HG03439 (cell line): ENCODE data around the gene DLGAP1.

Source experiments
- ATAC-seq: cut with Tn5 transposase; IDR thresholded peaks from one replicate; pipeline ENCODE4 v1.9.1; 2021; ENCODE audit warnings: mild to moderate bottlenecking, moderate library complexity; ENCODE audit not compliant: unreplicated experiment

DLGAP1 gene

DNA sequence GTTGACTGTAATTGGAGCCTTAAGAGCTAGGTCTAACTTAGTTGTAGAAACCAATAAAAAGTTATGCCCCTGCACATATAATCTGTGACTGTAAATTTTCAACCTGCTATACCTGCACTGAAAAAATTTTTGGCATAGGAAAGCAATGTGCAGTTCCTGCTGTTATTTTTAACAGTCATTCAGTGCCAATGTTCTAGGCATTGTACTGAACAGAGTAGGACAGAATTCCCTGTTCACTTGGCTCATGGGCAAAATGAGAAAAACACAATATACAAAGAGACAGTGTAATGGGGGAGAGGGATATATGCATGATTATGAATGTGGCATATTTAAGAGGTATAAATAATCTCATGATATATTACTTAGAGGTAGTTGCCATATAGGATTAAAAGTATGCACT, 547.2 kb downstream of the DLGAP1 start:
- ATAC-seq, result no peak

DNA sequence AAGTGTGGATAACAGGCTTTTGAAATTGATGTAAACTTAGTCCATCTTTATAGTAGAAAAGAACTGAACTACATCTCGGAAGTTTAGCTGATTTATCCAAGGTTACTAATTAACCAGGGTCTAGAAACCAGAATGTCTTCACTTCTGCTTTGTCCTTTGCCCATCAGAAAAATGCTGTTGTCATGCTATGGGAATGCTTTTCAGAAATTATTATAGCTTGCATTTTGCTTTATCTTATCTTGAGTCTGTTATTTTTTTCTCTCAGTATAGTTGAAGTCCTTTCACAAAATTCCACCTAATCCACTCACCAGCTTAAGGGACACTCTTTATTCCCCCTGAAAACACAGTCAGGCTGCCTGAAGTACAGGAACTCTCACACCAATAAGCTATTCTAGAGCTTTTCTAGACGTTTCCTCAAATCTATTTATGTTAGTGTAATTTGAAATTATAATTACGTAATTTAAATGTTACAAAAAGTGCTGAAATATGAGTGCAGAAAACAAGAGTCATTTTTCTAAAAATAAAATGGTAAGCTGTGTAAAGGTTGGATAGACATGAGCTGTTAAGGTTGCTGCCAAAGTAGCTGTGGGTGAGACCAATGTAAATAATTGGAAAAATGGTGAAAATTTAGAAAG, 548.9 kb downstream of the DLGAP1 start:
- ATAC-seq, result no peak

DNA sequence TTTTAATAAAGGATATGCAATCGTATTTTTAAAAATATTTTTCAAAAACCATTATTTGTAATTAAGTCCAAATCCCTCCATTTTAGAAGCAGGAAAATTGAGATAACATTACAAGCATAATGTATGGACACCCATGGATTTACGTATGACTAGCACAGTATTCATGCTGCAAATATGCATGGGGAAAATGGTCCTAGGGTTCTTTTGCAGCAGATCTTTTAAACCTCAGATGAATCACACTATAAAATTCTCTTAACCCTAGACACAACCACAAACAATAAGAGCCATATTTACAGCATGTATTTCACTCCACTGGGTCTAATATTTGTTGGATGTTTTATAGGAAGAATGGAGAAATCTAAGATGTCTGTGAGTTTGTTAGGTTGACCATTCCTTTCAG, 551.8 kb downstream of the DLGAP1 start:
- no peak for ATAC-seq

DNA sequence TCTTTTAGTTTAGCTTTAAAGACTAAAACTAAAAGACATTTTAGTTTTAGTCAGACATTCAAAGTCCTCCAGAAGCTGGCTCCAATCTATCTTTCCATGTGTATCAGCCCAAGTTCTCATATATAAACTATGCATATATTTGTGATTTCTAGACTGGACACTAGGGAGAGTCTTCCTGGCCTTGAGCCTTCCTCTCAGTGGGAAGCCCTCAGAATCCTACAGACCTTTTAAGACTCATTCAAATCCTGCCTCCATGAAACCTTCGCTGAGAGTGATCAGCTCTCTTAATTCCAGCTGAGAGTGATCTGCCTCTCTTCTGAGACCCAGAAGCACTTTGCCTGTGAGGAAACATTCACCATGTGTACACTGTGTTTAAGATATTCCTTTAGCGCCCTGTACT, 552.4 kb downstream of the DLGAP1 start:
- ATAC-seq, result no peak

DNA sequence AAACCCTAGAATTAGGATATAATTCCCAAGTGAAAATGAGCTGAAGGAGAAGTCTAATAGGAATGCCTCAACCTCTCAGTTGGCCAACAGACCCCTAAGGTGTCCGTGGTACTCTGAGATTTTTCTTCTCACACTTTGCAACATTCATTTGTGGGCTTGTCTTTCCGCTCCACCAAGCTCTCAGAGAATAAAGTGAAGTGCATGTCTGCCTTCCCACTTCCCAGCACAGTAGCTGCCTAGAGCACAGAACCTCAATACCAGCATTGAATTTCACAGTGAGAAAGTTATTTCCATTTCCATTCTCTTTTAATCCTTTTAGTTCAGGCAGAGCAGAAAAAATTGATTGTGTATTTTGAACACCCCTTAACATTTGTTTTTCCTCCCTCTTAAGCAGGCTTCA, 553.3 kb downstream of the DLGAP1 start:
- no peak for ATAC-seq

DNA sequence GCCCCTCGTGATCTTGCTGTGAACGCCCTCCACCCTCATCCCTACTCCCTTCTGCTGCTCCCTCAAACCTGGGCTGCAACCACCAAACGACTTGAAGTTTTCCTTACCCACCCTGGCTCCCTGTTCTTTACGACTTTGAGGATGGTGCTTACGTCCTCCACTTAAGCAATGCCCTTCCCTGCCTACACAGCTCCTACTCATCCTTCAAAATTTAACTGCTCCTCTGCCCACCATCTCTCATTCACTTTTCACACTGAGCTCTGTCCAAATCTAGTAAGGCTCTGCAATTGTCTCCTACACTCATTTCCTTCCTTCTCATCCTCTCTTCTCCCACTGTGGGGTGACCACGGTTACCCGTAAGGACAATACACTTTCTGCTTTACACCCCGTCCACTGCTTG, 554.1 kb downstream of the DLGAP1 start:
- no peak for ATAC-seq

DNA sequence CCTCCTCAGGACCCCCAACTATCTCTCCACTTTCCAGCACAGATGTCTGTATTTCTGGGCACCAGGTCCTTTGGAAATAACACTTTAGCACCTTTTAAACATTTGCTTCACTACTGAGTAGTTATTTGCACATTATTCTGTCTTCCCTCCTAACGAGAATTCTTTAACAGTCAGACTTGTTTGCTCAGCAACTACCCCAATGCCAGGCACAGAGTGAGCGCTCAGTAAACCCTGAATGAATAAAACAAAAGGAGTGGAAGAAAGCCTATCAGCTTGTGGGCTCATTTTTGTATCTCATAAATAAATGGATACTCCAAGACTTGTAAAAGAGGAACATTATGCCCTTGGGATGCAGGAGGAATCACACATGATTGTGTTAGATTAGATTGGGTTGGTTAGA, 554.8 kb downstream of the DLGAP1 start:
- ATAC-seq, result no peak

DNA sequence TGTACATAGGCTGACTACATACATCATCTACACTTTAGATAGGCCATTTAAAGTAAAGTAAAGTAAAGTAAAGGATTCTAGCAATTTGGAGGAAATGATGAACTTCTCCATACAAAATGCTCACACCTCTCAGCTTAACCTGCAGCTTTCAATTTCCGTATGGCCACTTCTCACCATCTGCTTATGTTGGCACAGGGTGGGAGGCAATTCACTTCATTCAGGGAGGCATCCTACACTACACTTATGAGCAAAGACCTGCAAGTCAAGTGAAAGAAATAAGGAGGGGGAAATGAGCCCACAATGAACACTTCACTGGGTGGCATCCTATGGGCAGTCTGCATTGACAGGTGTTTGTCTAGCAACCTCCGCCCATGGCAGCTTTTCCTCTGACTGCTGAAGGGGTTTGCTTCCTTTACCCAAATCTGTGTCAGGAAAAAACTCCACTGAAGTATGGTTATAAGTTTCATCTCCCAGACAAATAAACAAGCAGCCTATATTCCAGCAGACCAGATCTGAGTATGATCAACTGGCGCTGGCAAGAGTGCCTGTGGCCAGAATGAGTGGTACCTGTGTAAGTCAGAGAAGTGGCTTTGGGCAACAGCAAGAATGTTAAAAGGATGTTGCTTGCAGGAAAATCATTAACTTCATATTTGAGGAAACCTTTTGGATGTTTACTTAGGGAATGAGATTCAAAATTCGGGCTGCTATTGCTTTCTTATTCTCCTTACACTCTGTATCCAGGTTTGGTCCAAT, 556.1 kb downstream of the DLGAP1 start:
- ATAC-seq, result no peak

DNA sequence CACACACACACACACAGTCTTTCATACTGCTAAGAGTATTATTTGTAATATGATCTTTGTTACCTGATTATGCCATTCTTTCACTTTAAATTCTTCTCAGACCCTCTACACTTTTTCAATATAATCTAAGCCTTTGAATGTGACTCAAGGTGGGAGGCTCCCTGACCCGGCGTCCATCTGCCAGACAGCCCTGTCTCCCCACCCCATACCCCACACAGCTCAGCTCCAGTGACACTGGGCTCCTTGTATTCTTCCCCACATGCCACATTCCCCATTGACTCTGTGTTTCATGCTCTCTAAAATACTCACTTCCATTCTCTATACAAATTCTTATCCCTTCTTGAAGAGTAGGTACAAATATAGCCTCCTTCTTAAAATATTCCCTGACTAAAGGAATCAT, 563.0 kb downstream of the DLGAP1 start:
- ATAC-seq, result no peak

DNA sequence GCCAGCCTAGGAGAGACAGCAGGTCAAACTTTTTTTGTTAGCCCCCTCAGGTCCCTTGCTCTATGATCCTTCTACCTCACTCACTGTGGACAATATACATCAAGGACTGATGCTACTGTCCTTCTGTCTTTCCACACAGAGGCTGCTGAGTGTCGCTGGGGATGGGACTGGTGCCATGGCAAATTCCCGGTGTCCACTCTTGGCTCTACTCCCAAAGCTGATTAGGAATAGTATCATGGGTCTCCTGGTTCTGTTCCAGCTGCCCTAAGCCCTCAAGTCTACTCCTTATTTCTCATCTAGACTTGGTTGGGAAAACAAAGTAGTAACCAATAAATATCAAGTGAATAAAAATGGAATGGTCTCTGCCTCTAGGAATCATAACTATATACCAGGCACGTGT, 563.9 kb downstream of the DLGAP1 start:
- ATAC-seq, result no peak

DNA sequence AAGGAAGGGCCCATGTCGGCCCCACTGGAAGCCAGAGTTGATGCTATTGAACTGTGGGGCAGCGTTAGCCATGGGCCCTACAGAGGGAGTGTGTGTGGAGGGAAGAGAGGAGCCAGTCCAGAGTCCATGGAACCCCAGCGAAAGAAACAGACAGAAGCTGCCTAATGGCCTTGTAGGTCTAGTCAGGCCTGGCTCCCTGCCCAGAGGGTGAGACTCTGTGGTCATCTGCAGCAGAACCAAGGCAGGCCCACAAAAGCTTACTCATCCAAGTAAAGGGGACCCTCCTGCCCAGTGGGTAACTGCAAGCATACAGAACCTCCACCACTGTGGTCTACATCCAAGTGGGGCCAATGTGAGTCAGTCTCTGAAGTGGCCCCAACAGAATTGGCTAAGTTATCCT, 565.3 kb downstream of the DLGAP1 start:
- ATAC-seq, result no peak

DNA sequence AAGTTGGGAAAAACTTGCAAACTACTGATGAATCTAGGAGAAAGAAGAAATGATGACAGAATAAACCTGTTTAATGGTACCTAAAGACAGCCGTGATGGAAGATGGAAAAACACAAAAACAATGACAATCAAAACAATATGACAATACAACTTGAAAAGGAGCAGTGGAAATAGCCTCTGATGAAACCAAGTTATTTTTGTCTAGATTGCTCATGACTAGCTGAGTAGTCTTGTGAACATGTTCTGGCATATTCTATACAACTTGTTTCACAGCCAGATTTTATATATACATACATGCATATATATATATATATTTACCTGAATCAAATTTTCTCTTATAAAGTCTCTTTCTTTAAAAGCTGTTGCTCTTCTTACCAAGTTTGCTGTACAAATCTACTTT, 566.0 kb downstream of the DLGAP1 start:
- no peak for ATAC-seq

DNA sequence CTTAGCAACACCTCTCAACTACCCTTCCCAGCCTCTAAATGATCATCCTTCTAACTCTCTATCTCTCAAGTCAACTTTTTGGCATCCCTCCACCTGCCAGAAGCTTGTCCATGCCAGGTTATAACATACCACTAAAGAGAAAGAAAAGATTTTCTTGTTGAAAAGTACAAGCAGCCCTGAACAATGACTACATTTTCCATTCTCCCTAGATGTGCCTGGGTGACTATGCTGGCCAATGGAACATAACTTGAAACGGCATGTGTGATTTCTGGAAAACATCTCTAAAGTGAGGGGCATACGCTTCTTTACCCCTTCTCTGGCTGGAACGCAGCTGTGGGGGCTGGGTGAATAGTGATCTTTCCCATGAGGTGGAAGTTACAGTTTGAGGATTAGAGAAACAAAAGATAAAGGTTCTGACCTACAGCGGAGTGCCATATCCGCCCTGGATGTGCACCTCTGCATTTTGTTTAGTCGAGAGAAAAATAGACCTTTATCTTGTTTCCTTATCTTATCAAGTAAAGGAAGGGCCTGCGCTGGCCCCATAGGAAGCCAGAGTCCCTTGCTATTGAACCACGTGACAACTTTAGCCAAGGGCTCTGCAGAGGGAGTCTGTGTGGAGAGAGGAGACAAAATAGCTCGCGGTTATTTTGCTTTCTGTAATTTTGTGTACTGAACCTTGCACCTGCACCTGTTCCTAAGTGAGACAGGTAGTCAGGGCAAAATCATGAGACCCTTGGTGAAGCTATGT, 568.4 kb downstream of the DLGAP1 start:
- ATAC-seq, result no peak

DNA sequence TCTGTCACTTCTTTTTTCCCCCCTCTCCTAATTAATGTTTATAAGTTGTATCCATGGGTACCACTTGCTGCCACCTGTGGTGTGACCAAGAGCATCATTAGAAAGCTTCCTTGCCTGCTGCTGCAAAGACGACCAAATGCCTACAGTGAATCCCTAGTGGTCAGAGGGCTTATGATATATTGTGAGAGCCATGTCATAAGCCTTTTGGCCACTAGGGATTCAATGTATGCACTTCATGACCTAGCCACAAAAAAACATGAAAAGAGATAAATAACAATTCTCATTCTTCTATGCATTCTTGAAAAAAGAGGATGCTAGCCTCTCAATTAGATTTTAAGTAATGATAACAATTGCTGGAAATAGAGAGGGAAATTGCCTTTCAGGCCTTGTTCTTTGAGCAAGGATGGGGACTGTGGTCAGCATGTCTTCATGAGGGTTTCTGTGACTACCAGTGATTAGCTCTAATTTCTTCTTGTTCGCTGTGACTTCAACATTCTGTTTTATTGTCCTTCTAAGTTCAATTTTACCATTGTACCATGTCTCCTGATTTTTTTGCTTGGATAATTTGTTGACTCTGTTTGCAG, 569.8 kb downstream of the DLGAP1 start:
- no peak for ATAC-seq

DNA sequence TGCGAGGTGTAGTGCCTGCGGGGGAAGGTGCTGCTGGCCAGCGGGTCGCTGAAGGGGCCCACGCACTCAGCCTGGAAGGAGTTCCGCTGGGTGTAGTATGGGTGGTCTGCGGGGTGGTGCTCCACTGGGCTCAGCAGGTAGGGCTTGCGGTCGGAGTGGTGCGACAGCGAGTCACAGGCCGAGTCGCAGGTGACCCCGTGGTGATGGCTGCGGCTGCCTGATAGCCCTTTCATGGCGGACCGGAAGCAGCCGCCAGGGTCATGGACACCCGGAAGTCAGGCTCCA, 575.3 kb downstream of the DLGAP1 start:
- no peak for ATAC-seq

DNA sequence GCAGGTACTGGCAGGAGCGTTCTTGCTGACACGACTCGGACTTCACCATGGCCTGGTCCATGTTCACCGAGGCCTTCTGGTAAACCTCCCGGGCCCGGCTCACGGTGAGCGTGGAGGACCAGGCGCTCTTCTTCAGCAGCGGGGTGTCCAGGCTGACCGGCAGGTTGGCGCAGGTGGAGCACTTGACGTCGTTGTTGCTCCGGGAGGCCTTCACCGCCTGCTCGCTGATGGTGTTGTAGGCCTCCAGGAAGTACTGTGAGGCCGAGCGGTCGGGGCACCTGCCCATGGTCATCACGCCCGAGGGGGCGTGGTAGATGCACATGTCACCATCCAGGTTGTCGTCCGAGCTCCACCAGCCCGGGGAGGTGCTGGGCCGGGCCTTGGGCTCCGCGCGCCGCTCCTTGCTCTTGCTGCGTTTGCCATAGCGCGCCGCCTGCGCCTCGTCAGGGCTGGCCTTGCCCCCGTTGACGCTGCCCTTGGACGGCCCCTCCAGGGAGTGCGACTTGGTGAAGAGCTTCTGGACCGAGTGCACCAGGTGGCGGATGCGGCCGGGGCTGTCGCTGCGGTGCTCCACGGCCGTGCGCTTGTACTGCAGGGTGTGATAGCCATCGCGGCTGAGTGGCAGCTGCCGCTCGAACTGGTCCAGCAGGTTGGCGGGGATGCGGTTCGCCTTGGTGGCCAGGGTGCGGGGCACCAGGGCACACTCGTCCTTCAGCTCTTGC, 575.8 kb downstream of the DLGAP1 start:
- no peak for ATAC-seq

DNA sequence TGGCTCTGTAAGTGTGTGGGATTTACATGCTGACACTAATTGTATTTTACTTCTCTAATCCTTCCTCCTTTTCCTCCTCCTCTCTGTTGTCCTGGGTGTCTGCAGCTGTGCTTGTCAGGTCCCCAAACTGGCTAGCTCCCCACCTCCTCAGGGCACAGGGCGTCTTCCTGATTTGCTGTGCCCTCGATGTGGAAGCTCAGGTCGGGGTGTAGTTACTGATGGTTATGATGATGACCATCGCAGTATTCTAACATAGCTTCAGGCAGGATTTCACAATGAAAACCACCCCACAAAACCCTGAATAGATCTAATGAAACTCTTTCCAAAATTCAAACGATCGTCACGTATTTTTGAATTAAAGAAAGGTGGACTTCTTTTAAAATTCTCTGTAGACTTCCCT, 576.7 kb downstream of the DLGAP1 start:
- no peak for ATAC-seq

DNA sequence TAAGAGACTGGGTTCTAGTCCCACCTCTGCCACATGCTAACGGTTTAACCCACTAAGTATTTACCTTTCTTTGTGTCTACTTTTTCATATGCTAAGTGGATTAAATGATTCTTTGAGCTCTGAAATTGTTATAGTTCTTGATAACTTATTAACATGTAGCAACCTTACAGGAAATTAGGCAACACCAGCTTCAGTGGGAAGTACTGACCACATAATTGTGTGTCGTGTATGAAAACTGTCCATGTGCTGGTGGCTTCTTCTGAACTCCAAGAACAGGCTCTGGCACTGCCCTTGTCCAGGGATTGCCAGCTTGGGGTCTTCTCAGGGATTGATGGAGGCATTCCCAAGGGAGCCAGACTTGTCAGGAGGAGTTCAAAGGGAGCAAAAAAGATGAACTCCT, 577.4 kb downstream of the DLGAP1 start:
- ATAC-seq, result no peak

DNA sequence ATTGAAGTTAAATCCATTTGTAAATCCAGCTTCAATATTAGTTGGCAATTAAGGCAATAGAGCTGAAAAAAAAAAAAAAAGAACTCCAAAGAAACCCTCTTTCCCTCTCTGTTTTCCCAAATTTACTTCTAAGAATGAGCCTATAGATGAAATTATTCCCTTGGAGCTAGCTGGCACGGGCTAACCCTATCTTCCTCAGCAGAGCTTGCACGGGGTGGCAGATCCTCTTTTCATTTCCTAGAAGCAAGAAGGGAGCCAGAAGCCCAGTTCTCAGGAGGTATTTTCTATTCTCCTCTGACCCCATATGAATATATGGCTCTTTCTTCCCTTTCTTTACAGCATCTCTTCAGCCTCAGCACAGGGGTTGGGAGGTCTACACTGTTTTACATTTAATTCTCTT, 579.1 kb downstream of the DLGAP1 start:
- ATAC-seq, result no peak

DNA sequence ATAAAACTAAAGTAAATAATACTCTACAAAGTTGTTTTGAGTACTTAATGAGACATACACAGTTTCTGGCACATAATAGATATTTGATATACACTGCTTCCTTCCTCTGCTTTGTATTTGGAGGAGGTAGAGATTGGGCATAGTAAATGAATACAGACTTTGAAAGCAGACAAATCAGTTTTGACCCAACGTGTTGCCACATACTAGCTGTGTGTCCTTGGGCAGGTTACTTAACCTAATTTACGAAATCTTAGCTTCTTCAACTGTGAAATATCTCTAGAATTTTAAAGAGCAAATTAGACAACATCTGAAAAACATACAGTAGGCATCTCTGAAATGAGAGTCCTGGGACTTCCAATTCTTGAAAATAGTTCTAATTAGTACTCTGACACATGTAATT, 579.7 kb downstream of the DLGAP1 start:
- no peak for ATAC-seq

DNA sequence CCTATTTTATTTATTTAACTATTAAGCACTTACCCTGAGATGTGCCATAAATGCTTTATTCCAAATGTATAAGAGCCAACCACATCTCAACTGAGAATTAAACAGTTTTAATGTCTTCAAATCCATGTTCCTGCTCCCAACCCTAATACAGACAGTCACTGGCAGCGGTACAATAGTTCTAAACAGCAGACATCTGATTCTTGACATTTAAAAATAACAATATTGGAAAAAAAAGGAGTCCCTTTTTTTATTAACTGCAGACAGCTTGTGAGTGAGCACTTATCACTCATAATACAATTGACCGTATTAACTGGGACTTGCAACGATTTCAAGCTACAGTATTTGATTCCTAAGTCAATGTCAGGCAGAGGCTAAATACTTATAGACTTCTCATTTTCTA, 580.5 kb downstream of the DLGAP1 start:
- ATAC-seq, result no peak
